ENCODE measurements around the gene JPT2. TPM values are rescaled to one million over a fixed set of nuclear protein-coding genes. Genes with fewer than 3 reads are reported as not detected.
A peak's percentile ranks its signal among the peaks of the same experiment; 100 is the strongest.

Gene JPT2
- polyA plus RNA-seq, 6 donors from 2014 or later, result 6.8 to 14.4 (median 11.5) TPM

DNA sequence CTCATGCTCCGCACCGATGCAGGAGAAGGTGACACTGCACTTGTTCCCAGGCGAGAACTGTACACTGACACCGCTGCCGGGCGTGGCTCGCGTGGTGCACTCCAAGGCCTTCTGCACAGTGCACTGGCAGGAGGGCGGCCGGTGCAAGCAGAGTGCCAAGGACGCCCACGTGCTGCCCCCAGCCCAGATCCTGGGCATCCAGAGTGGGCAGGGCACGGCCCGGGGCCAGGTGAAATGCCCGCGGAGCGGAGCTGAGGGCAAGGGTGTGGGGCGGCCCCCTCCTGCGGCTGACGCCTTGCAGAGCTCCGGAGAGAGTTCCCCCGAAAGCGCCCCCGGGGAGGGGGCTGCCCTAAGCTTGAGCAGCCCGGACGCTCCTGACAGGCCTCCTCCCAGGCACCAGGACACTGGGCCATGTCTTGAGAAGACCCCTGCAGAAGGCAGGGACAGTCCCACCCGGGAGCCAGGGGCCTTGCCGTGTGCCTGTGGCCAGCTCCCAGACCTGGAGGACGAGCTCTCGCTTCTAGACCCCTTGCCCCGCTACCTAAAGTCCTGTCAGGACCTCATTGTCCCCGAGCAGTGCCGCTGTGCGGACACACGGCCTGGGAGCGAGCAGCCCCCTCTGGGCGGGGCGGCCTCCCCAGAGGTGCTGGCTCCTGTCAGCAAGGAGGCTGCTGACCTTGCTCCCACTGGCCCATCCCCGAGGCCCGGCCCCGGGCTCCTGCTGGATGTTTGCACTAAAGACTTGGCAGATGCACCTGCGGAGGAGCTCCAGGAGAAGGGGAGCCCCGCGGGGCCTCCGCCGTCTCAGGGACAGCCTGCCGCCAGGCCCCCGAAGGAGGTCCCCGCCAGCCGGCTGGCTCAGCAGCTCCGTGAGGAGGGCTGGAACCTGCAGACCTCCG, 21.9 kb upstream of the JPT2 start:
- Mint-ChIP-seq H3K27ac (no peak overlapping the region), H3K27me3 (no peaks in the 10 kb centered on the region), H3K36me3 (peaks cover 5 to 14% of the 10 kb centered on the region in 2 donors), H3K4me3 (no peak overlapping the region), H3K4me1 (peaks cover 11 to 30% (median 18%) of the 10 kb centered on the region in 3 donors), H3K9me3 (no peaks in the 10 kb centered on the region)
- DNase-seq (no peak), ATAC-seq (ENCODE audit: low read depth in 2 of 2) (no peak)

- Mint-ChIP-seq H3K36me3 (peaks cover 5 to 14% of the 10 kb centered on the region in 2 donors), H3K4me1 (peaks cover 5 to 21% (median 11%) of the 10 kb centered on the region in 3 donors), H3K4me3 (peak overlapping the region in 1 of 8 donors; percentile 5), H3K27me3 (no peaks in the 10 kb centered on the region), H3K9me3 (no peaks in the 10 kb centered on the region), H3K27ac (peak overlapping the region in 1 of 6 donors; percentile 56)
- DNase-seq (no peak), ATAC-seq (ENCODE audit: low read depth in 2 of 2) (no peak)
Measured at GRCh38 chr16:1656808-1657617, 21.1 kb upstream of the JPT2 start.

DNA sequence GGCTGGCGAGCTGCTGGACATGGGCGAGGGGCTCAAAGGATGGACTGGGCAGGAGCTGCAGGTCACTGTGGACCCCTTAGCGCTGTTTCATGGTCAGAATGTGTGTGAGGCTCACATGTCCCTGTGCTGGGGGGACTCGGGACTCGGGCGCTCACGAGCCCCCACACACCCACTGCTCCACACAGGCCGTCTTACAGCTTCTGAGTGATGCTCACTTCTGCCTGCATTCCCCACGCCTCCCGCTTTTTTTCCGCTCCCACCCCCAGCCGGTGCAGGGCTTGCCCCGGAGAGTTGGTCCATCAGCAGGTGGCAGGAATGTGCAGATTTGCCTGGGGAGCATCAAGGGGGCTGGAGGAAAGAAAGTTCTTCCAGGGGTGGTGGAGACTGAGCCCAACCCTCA, 20.2 kb upstream of the JPT2 start:
- Mint-ChIP-seq H3K36me3 (peaks cover 5 to 14% of the 10 kb centered on the region in 2 donors), H3K27me3 (no peaks in the 10 kb centered on the region), H3K4me1 (peaks cover 5 to 20% (median 11%) of the 10 kb centered on the region in 3 donors), H3K27ac (no peak overlapping the region), H3K4me3 (no peak overlapping the region), H3K9me3 (no peaks in the 10 kb centered on the region)
- no peak for DNase-seq
- no peak for ATAC-seq (ENCODE audit: low read depth in 2 of 2)

DNA sequence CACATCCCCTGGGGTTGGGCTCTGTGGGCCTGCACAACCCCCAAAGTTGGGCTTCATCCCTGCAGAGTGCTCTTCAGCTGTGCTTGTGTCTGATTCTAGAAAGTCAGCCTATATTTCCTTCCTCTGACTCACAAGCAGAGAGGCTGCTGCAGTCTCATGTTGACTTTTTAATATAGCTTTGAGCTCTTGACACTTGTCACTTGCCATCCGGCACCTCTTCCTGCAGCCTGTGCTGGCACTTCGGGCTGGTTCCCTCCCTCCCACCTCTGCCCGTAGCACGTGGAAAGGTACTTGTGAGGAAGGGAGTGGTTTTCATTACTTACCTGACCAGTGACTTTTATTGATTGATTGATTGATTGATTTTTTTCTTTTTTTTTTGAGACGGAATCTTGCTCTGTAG, 19.0 kb upstream of the JPT2 start:
- Mint-ChIP-seq H3K27me3 (no peaks in the 10 kb centered on the region), H3K36me3 (peaks cover 10 to 14% of the 10 kb centered on the region in 2 donors), H3K27ac (no peak overlapping the region), H3K4me1 (peaks cover 5 to 20% (median 11%) of the 10 kb centered on the region in 3 donors), H3K4me3 (no peak overlapping the region), H3K9me3 (no peaks in the 10 kb centered on the region)
- no peak for ATAC-seq (ENCODE audit: low read depth in 2 of 2)
- no peak for DNase-seq

- H3K9me3 Mint-ChIP-seq, result no peaks in the 10 kb centered on the region
- no peak for DNase-seq
- no peaks in the 10 kb centered on the region for H3K27me3 Mint-ChIP-seq
- H3K4me1 Mint-ChIP-seq, result peaks cover 0 to 8% (median 2%) of the 10 kb centered on the region in 3 donors
- H3K36me3 Mint-ChIP-seq, result peaks cover 5 to 6% of the 10 kb centered on the region in 2 donors
- ATAC-seq (ENCODE audit: low read depth in 2 of 2), result no peak
- H3K27ac Mint-ChIP-seq, result no peak overlapping the region
- H3K4me3 Mint-ChIP-seq, result no peak overlapping the region
Measured at GRCh38 chr16:1661826-1662225, 16.3 kb upstream of the JPT2 start.

DNA sequence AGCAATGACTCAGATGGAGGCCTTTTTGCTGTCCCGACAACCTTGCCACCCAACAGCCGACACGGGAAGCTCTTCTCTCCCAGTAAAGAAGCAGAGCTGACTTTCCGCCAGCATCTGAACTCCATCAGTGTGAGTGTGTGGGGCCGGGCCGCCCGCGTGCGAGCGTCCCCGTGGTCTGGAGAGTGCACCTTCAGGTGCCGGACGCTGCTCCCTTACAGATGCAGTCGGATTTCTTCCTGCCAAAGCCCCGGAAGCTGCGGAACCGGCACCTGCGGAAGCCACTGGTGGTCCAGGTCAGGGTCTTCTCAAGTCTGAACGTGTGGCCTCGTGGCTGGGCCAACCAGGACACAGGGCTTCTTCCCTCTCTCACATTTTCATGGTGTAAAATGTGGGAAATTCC, 15.5 kb upstream of the JPT2 start:
- Mint-ChIP-seq H3K36me3 (peaks cover 5 to 6% of the 10 kb centered on the region in 2 donors), H3K27me3 (no peaks in the 10 kb centered on the region), H3K4me1 (peaks cover 0 to 8% (median 2%) of the 10 kb centered on the region in 3 donors), H3K27ac (no peak overlapping the region), H3K4me3 (no peak overlapping the region), H3K9me3 (no peaks in the 10 kb centered on the region)
- no peak for DNase-seq
- no peak for ATAC-seq (ENCODE audit: low read depth in 2 of 2)

DNA sequence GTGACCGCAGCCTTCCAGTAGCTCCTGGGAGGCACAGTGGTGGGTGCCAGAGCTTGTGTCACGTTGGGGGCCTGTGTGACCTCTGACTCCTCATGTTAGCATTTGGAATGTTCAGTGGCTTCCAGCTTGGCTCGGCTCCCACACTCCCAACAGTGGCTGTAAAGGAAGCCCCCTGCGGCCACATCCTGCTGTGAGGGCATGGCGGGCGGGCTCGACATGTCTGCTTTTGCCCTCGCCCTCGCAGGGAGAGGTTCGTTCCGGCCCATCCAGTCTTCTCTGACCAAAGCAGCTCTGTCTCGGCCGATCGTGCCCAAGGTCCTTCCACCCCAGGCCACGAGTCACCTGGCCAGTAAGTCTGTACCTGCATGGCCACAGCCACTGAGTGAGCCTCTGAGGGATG, 12.2 kb upstream of the JPT2 start:
- Mint-ChIP-seq H3K36me3 (peaks cover 12 to 15% of the 10 kb centered on the region in 2 donors), H3K9me3 (no peaks in the 10 kb centered on the region), H3K4me1 (no peaks in the 10 kb centered on the region), H3K27me3 (no peaks in the 10 kb centered on the region), H3K4me3 (no peak overlapping the region), H3K27ac (no peak overlapping the region)
- ATAC-seq (ENCODE audit: low read depth in 2 of 2) (no peak), DNase-seq (no peak)

GRCh38 chr16:1666316-1666715, 11.8 kb upstream of the JPT2 start:
- Mint-ChIP-seq H3K27ac (no peak overlapping the region), H3K36me3 (peaks cover 12 to 15% of the 10 kb centered on the region in 2 donors), H3K9me3 (no peaks in the 10 kb centered on the region), H3K4me3 (no peak overlapping the region), H3K27me3 (no peaks in the 10 kb centered on the region), H3K4me1 (no peaks in the 10 kb centered on the region)
- ATAC-seq (ENCODE audit: low read depth in 2 of 2) (no peak), DNase-seq (no peak)

GRCh38 chr16:1667271-1667670, 10.8 kb upstream of the JPT2 start:
- ATAC-seq (ENCODE audit: low read depth in 2 of 2) (no peak), DNase-seq (no peak)
- Mint-ChIP-seq H3K9me3 (no peaks in the 10 kb centered on the region), H3K27ac (no peak overlapping the region), H3K36me3 (peaks cover 20 to 21% of the 10 kb centered on the region in 2 donors), H3K4me3 (no peak overlapping the region), H3K4me1 (no peaks in the 10 kb centered on the region), H3K27me3 (no peaks in the 10 kb centered on the region)

GRCh38 chr16:1667916-1668315, 10.2 kb upstream of the JPT2 start:
- H3K36me3 Mint-ChIP-seq, result peaks cover 24 to 27% of the 10 kb centered on the region in 2 donors
- H3K9me3 Mint-ChIP-seq, result no peaks in the 10 kb centered on the region
- no peak for DNase-seq
- H3K27ac Mint-ChIP-seq, result no peak overlapping the region
- no peak for ATAC-seq (ENCODE audit: low read depth in 2 of 2)
- no peaks in the 10 kb centered on the region for H3K4me1 Mint-ChIP-seq
- H3K4me3 Mint-ChIP-seq, result no peak overlapping the region
- no peaks in the 10 kb centered on the region for H3K27me3 Mint-ChIP-seq

DNA sequence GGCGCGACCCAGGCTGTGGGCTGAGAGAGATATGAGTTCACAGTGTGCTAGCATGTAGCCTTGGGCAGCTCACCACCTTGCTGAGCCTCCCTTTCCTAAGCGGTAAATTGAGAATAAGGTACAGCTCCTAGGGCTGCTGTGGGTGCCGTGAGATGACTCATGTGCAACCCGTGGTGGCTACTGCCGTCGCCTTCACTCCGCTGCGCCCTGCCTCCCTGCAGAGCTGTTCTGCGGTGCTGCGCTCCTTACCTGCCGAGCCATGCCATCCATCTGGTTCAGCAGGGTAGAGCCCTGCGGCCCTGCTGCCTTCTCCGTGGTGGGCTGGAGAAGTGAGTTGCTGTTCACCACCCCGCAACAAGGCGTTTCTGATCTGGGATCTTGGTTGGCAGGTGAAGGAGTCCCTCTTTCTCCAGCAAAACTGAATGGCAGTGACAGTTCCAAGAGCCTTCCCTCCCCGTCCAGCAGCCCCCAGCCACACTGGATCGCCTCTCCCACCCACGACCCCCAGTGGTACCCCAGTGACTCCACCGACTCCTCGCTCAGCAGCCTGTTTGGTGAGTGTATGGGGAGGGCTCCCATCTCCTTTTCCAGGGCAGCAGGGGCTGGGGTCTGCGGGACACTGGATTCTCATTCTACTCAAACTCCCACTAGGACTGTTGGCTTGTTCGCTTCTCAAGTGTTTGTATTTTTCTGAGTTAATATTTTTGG, 9.3 kb upstream of the JPT2 start:
- Mint-ChIP-seq H3K9me3 (no peaks in the 10 kb centered on the region), H3K4me1 (no peaks in the 10 kb centered on the region)

GRCh38 chr16:1669698-1670097, 8.4 kb upstream of the JPT2 start:
- H3K27ac Mint-ChIP-seq, result peak overlapping the region in 1 of 6 donors; percentile 69
- H3K4me1 Mint-ChIP-seq, result no peaks in the 10 kb centered on the region
- no peaks in the 10 kb centered on the region for H3K9me3 Mint-ChIP-seq
- DNase-seq, result no peak
- peaks cover 26 to 36% of the 10 kb centered on the region in 2 donors for H3K36me3 Mint-ChIP-seq
- H3K27me3 Mint-ChIP-seq, result no peaks in the 10 kb centered on the region
- no peak overlapping the region for H3K4me3 Mint-ChIP-seq
- no peak for ATAC-seq (ENCODE audit: low read depth in 2 of 2)

More for the DNA sequence above, 9.3 kb upstream of the JPT2 start:
- Mint-ChIP-seq H3K4me3 (no peak overlapping the region), H3K27ac (no peak overlapping the region), H3K27me3 (no peaks in the 10 kb centered on the region), H3K36me3 (peaks cover 27 to 36% of the 10 kb centered on the region in 2 donors)
- DNase-seq (no peak), ATAC-seq (ENCODE audit: low read depth in 2 of 2) (no peak)

- Mint-ChIP-seq H3K36me3 (peaks cover 26 to 35% of the 10 kb centered on the region in 2 donors), H3K9me3 (no peaks in the 10 kb centered on the region), H3K27me3 (no peaks in the 10 kb centered on the region), H3K27ac (no peak overlapping the region), H3K4me3 (no peak overlapping the region), H3K4me1 (no peaks in the 10 kb centered on the region)
- no peak for ATAC-seq (ENCODE audit: low read depth in 2 of 2)
- no peak for DNase-seq
Measured at GRCh38 chr16:1670371-1670770, 7.7 kb upstream of the JPT2 start.
